GM23338 (cell line): Measurements from ENCODE around the gene UBAC1. TPM values are rescaled to one million over a fixed set of nuclear protein-coding genes. Genes with fewer than 3 reads are reported as not detected.

Source experiments
- ATAC-seq: fragments of 200-7000 bp; cut with Tn5 transposase; 3 replicates; pipeline ENCODE4 v1.9.1; 2020
- DNase-seq: peaks from one replicate; pipeline ENCODE4 v3.0.0-alpha.2; 2015; ENCODE audit warnings: low spot score
- H2AFZ ChIP-seq: fragments of 200-600 bp; sonication (generic); 2 replicates; pipeline ENCODE4 v1.8.0; 2016; ENCODE audit warnings: antibody characterized with exemption, mild to moderate bottlenecking, moderate library complexity
- H3F3A ChIP-seq: fragments of 200-600 bp; sonication (generic); replicated peaks from 2 replicates; pipeline ENCODE4 v1.8.0; 2017; ENCODE audit warnings: antibody characterized with exemption, mixed run types, low read depth
- H3K27ac ChIP-seq: fragments of 200-600 bp; sonication (generic); 2 replicates; pipeline ENCODE4 v1.6.1; 2016; ENCODE audit warnings: low read depth
- H3K27me3 ChIP-seq: fragments of 200-600 bp; sonication (generic); 2 replicates; pipeline ENCODE4 v1.8.0; 2016; ENCODE audit warnings: mild to moderate bottlenecking, mixed run types, moderate library complexity; ENCODE audit not compliant: insufficient read depth
- H3K36me3 ChIP-seq: fragments of 200-600 bp; sonication (generic); 2 replicates; pipeline ENCODE4 v1.8.0; 2016; ENCODE audit warnings: mild to moderate bottlenecking; ENCODE audit not compliant: insufficient read depth
- H3K4me1 ChIP-seq: fragments of 200-600 bp; sonication (generic); 2 replicates; pipeline ENCODE4 v1.8.0; 2016; ENCODE audit warnings: mild to moderate bottlenecking, moderate library complexity; ENCODE audit not compliant: insufficient read depth
- H3K4me2 ChIP-seq: fragments of 200-600 bp; sonication (generic); 2 replicates; pipeline ENCODE4 v1.7.1; 2017; ENCODE audit warnings: mixed run types
- H3K4me3 ChIP-seq: fragments of 200-600 bp; sonication (generic); 2 replicates; pipeline ENCODE4 v1.6.1; 2016; ENCODE audit warnings: mixed run types
- H3K79me2 ChIP-seq: fragments of 200-600 bp; sonication (generic); replicated peaks from 2 replicates; pipeline ENCODE4 v1.8.0; 2017; ENCODE audit warnings: mild to moderate bottlenecking; ENCODE audit not compliant: insufficient read depth
- H3K9me2 ChIP-seq: fragments of 200-600 bp; sonication (generic); 2 replicates; pipeline ENCODE4 v1.8.0; 2017; ENCODE audit not compliant: insufficient read depth
- H4K20me1 ChIP-seq: fragments of 200-600 bp; sonication (generic); replicated peaks from 2 replicates; pipeline ENCODE4 v1.8.0; 2017; ENCODE audit warnings: mild to moderate bottlenecking; ENCODE audit not compliant: insufficient read depth
- H3K27ac Mint-ChIP-seq: 2 replicates; pipeline ENCODE4 v1.8.0; 2020; ENCODE audit warnings: inconsistent platforms, mild to moderate bottlenecking, moderate library complexity, mixed read lengths
- H3K27me3 Mint-ChIP-seq: 3 replicates; pipeline ENCODE4 v1.8.0; 2022; ENCODE audit warnings: low read depth, mild to moderate bottlenecking, moderate library complexity, mixed read lengths, inconsistent platforms; ENCODE audit not compliant: insufficient read depth, poor library complexity
- H3K36me3 Mint-ChIP-seq: 3 replicates; pipeline ENCODE4 v1.8.0; 2021; ENCODE audit warnings: low read depth, mild to moderate bottlenecking, inconsistent platforms, moderate library complexity, mixed read lengths
- H3K4me1 Mint-ChIP-seq: 3 replicates; pipeline ENCODE4 v1.8.0; 2020; ENCODE audit warnings: mild to moderate bottlenecking, inconsistent platforms, mixed read lengths
- H3K4me3 Mint-ChIP-seq: 3 replicates; pipeline ENCODE4 v1.8.0; 2021; ENCODE audit warnings: moderate library complexity, mild to moderate bottlenecking, inconsistent platforms, mixed read lengths
- H3K9me3 Mint-ChIP-seq: 3 replicates; pipeline ENCODE4 v1.8.0; 2020; ENCODE audit warnings: moderate library complexity, mild to moderate bottlenecking, inconsistent platforms, mixed read lengths
- CREB1 ChIP-seq: fragments of 250-450 bp; sonication (Bioruptor Pico); IDR thresholded peaks from 2 replicates; pipeline ENCODE4 v1.5.0; 2020; ENCODE audit warnings: low read depth, mild to moderate bottlenecking, moderate library complexity
- ETS1 ChIP-seq: IDR thresholded peaks from 2 replicates; pipeline ENCODE4 v1.6.1; 2016; ENCODE audit warnings: antibody characterized with exemption
- JUNB ChIP-seq: IDR thresholded peaks from one replicate; pipeline ENCODE4 v1.6.1; 2016; ENCODE audit warnings: antibody characterized with exemption; ENCODE audit not compliant: unreplicated experiment
- NANOG ChIP-seq: IDR thresholded peaks from 2 replicates; pipeline ENCODE4 v1.6.1; 2016; ENCODE audit warnings: antibody characterized with exemption, borderline replicate concordance
- REST ChIP-seq: IDR thresholded peaks from one replicate; pipeline ENCODE4 v1.6.1; 2018; ENCODE audit warnings: antibody characterized with exemption; ENCODE audit not compliant: unreplicated experiment
- ZNF114 ChIP-seq: fragments of 250-450 bp; sonication (Bioruptor Pico); IDR thresholded peaks from 2 replicates; pipeline ENCODE4 v1.5.0; 2020; ENCODE audit warnings: mild to moderate bottlenecking, moderate library complexity
- ZNF331 ChIP-seq: fragments of 250-450 bp; sonication (Bioruptor Pico); IDR thresholded peaks from 2 replicates; pipeline ENCODE4 v1.5.0; 2020; ENCODE audit warnings: low read depth, mild to moderate bottlenecking, moderate library complexity
- ZNF462 ChIP-seq: fragments of 250-450 bp; sonication (Bioruptor Pico); IDR thresholded peaks from 2 replicates; pipeline ENCODE4 v1.5.0; 2020; ENCODE audit warnings: mild to moderate bottlenecking, moderate library complexity
- polyA plus RNA-seq: library from polyadenylated mRNA; unstranded; fragments of >200 nt; fragmentation: Nextera tagmentation; extraction: Ambion mirVana; gene quantifications from 2 replicates; pipeline ENCODE4 v1.2.1, GENCODE V29; 2016
- total RNA-seq: library from RNA; depleted of rRNA; stranded (reverse); fragments of >200 nt; shearing (Covaris generic); gene quantifications from 2 replicates; pipeline ENCODE4 v1.2.3, GENCODE V29; 2014

UBAC1 gene
- total and polyA plus RNA-seq, 2 experiments from 2014 or later: 63.2 to 86.6 TPM

- Histone ChIP-seq H3K4me3 (no peak overlapping the region), H3K79me2 (no peaks in the 10 kb centered on the region), H3K27me3 (no peaks in the 10 kb centered on the region), H2AFZ (no peak overlapping the region), H3K9me2 (no peaks in the 10 kb centered on the region), H3K27ac (no peak overlapping the region), H3F3A (peaks cover 7% of the 10 kb centered on the region), H4K20me1 (no peaks in the 10 kb centered on the region), H3K4me2 (no peak overlapping the region), H3K36me3 (no peaks in the 10 kb centered on the region), H3K4me1 (peaks cover 31% of the 10 kb centered on the region; the same call in 1 of the 2 replicates)
- H3K4me3 Mint-ChIP-seq: no peak overlapping the region
- no peaks in the 10 kb centered on the region for H3K36me3 Mint-ChIP-seq
- peaks cover 20% of the 10 kb centered on the region for H3K27me3 Mint-ChIP-seq
- H3K27ac Mint-ChIP-seq: no peak overlapping the region
- peaks cover 23% of the 10 kb centered on the region for H3K4me1 Mint-ChIP-seq
- H3K9me3 Mint-ChIP-seq: no peaks in the 10 kb centered on the region
- DNase-seq (no peak), ATAC-seq (no peak)
- no peak for TF ChIP-seq NANOG
- TF ChIP-seq REST: no peak
- no peak for TF ChIP-seq CREB1
- TF ChIP-seq ETS1: no peak
- no peak for TF ChIP-seq JUNB
- TF ChIP-seq ZNF114 (CRISPR knock-in tag): no peak
- TF ChIP-seq ZNF331 (CRISPR knock-in tag): no peak
- no peak for TF ChIP-seq ZNF462 (CRISPR knock-in tag)
Measured at GRCh38 chr9:135994501-135995192, 33.5 kb upstream of the UBAC1 start.
